VCaP (cell line): ENCODE measurements around the gene NELFE.

Experiments used
- H3K27ac ChIP-seq: fragments of 450-650 bp; 2 replicates; pipeline ENCODE4 v1.5.1; 2017
- CTCF ChIP-seq: fragments of 450-650 bp; conservative IDR thresholded peaks from 2 replicates; pipeline ENCODE4 v1.5.1; 2017; ENCODE audit warnings: mild to moderate bottlenecking, moderate library complexity

The NELFE gene

GRCh38 chr6:31970604-31971271 is 12.0 kb upstream of the NELFE start:
- H3K27ac ChIP-seq, result peak overlapping the region; percentile 85
- TF ChIP-seq CTCF, result no peak

GRCh38 chr6:31969712-31970603 is 11.2 kb upstream of the NELFE start:
- peak overlapping the region; percentile 85; the same call in 1 of the 2 replicates for H3K27ac ChIP-seq
- TF ChIP-seq CTCF, result no peak

- H3K27ac ChIP-seq, result no peak overlapping the region
These were observed 10.3 kb upstream of the NELFE start for GRCh38 chr6:31968791-31969711.

GRCh38 chr6:31968326-31968725 is 9.6 kb upstream of the NELFE start:
- H3K27ac ChIP-seq, result no peak overlapping the region
- no peak for TF ChIP-seq CTCF

More at GRCh38 chr6:31968791-31969711, 10.3 kb upstream of the NELFE start:
- TF ChIP-seq CTCF, result no peak

- H3K27ac ChIP-seq, result no peak overlapping the region
- no peak for TF ChIP-seq CTCF
These were observed 9.2 kb upstream of the NELFE start for GRCh38 chr6:31967926-31968320.

GRCh38 chr6:31966997-31967925 is 8.5 kb upstream of the NELFE start:
- TF ChIP-seq CTCF, result no peak
- no peak overlapping the region for H3K27ac ChIP-seq
